ENCODE measurements around the gene N4BP2L2. TPM values are rescaled to one million over a fixed set of nuclear protein-coding genes. Genes with fewer than 3 reads are reported as not detected.

The N4BP2L2 gene
- total RNA-seq, 1 donor from 2014 or later = 153 TPM

GRCh38 chr13:32555613-32556012, 17.0 kb upstream of the N4BP2L2 start:
- Histone ChIP-seq H3F3A (ENCODE audit: low read depth) (no peaks in the 10 kb centered on the region), H3K4me3 (no peak overlapping the region), H3K4me1 (no peaks in the 10 kb centered on the region), H4K20me1 (ENCODE audit: low read depth) (no peaks in the 10 kb centered on the region), H3K27ac (no peak overlapping the region), H3K9ac (no peak overlapping the region), H3K36me3 (no peaks in the 10 kb centered on the region), H3K27me3 (no peaks in the 10 kb centered on the region), H3K9me3 (ENCODE audit: low read depth) (no peaks in the 10 kb centered on the region), H3K79me2 (ENCODE audit: low read depth) (no peaks in the 10 kb centered on the region), H2AFZ (replicated peaks) (no peak overlapping the region), H3K4me2 (no peak overlapping the region)
- Mint-ChIP-seq H3K4me1 (no peaks in the 10 kb centered on the region), H3K36me3 (no peaks in the 10 kb centered on the region), H3K27me3 (ENCODE audit: insufficient read depth, low read depth) (peaks cover 2% of the 10 kb centered on the region), H3K27ac (no peak overlapping the region), H3K9me3 (peaks cover 4% of the 10 kb centered on the region), H3K4me3 (no peak overlapping the region)
- no peak for DNase-seq (ENCODE audit: low spot score)
- TF ChIP-seq EZH2phosphoT487 (IDR thresholded peaks at IDR 0.05) (no peak), CTCF (IDR thresholded peaks at IDR 0.05) (no peak), EZH2 (IDR thresholded peaks at IDR 0.05) (no peak)

- Mint-ChIP-seq H3K4me1 (no peaks in the 10 kb centered on the region), H3K27ac (no peak overlapping the region), H3K27me3 (ENCODE audit: insufficient read depth, low read depth) (no peaks in the 10 kb centered on the region), H3K36me3 (no peaks in the 10 kb centered on the region), H3K9me3 (peaks cover 2% of the 10 kb centered on the region), H3K4me3 (no peak overlapping the region)
- Histone ChIP-seq H3K9me3 (ENCODE audit: low read depth) (no peaks in the 10 kb centered on the region), H3K4me1 (no peaks in the 10 kb centered on the region), H3K27me3 (no peaks in the 10 kb centered on the region), H3K79me2 (ENCODE audit: low read depth) (no peaks in the 10 kb centered on the region), H3K9ac (no peak overlapping the region), H3K4me2 (no peak overlapping the region), H3K36me3 (no peaks in the 10 kb centered on the region), H3K27ac (no peak overlapping the region), H4K20me1 (ENCODE audit: low read depth) (no peaks in the 10 kb centered on the region), H3K4me3 (no peak overlapping the region), H2AFZ (replicated peaks) (no peak overlapping the region), H3F3A (ENCODE audit: low read depth) (no peaks in the 10 kb centered on the region)
- DNase-seq (ENCODE audit: low spot score) = no peak
- TF ChIP-seq EZH2phosphoT487 (IDR thresholded peaks at IDR 0.05) = no peak
- no peak for TF ChIP-seq EZH2 (IDR thresholded peaks at IDR 0.05)
- TF ChIP-seq CTCF (IDR thresholded peaks at IDR 0.05) = no peak
Observed at GRCh38 chr13:32553720-32554119, 15.1 kb upstream of the N4BP2L2 start.

GRCh38 chr13:32549788-32550187, 11.2 kb upstream of the N4BP2L2 start:
- no peaks in the 10 kb centered on the region for H3F3A ChIP-seq (ENCODE audit: low read depth)
- Mint-ChIP-seq H3K27me3 (ENCODE audit: insufficient read depth, low read depth) (no peaks in the 10 kb centered on the region), H3K9me3 (no peaks in the 10 kb centered on the region), H3K27ac (no peak overlapping the region), H3K36me3 (no peaks in the 10 kb centered on the region), H3K4me3 (no peak overlapping the region), H3K4me1 (no peaks in the 10 kb centered on the region)
- H3K27ac ChIP-seq = no peak overlapping the region
- H4K20me1 ChIP-seq (ENCODE audit: low read depth) = no peaks in the 10 kb centered on the region
- H3K36me3 ChIP-seq = no peaks in the 10 kb centered on the region
- H3K27me3 ChIP-seq = no peaks in the 10 kb centered on the region
- no peak overlapping the region for H3K4me3 ChIP-seq
- DNase-seq (ENCODE audit: low spot score) = no peak
- H3K9ac ChIP-seq = no peak overlapping the region
- TF ChIP-seq CTCF (IDR thresholded peaks at IDR 0.05) (no peak), EZH2phosphoT487 (IDR thresholded peaks at IDR 0.05) (no peak), EZH2 (IDR thresholded peaks at IDR 0.05) (no peak)
- H3K9me3 ChIP-seq (ENCODE audit: low read depth) = no peaks in the 10 kb centered on the region
- no peak overlapping the region for H3K4me2 ChIP-seq
- H2AFZ ChIP-seq (replicated peaks) = no peak overlapping the region
- H3K4me1 ChIP-seq = no peaks in the 10 kb centered on the region
- no peaks in the 10 kb centered on the region for H3K79me2 ChIP-seq (ENCODE audit: low read depth)

Data from neural progenitor cell (in vitro differentiated cells).